Measurements from ENCODE around the gene ARHGAP26.

The ARHGAP26 gene

GRCh38 chr5:143143973-143144372 lies 373.8 kb downstream of the ARHGAP26 start:
- no peak for DNase-seq (ENCODE audit: low read depth)

- DNase-seq (ENCODE audit: low read depth), result no peak
These were observed 375.3 kb downstream of the ARHGAP26 start for GRCh38 chr5:143145243-143146160.

GRCh38 chr5:143146161-143146560 lies 376.0 kb downstream of the ARHGAP26 start:
- DNase-seq (ENCODE audit: low read depth), result no peak

- no peak for DNase-seq (ENCODE audit: low read depth)
These were observed 377.2 kb downstream of the ARHGAP26 start for GRCh38 chr5:143147383-143147782.

GRCh38 chr5:143147902-143148301 lies 377.7 kb downstream of the ARHGAP26 start:
- DNase-seq (ENCODE audit: low read depth), result no peak

GRCh38 chr5:143148771-143149170 lies 378.6 kb downstream of the ARHGAP26 start:
- DNase-seq (ENCODE audit: low read depth), result no peak

GRCh38 chr5:143149759-143150158 lies 379.6 kb downstream of the ARHGAP26 start:
- no peak for DNase-seq (ENCODE audit: low read depth)

- DNase-seq (ENCODE audit: low read depth), result no peak
These were observed 381.0 kb downstream of the ARHGAP26 start for GRCh38 chr5:143151056-143151700.

- no peak for DNase-seq (ENCODE audit: low read depth)
These were observed 382.3 kb downstream of the ARHGAP26 start for GRCh38 chr5:143152445-143152844.

- no peak for DNase-seq (ENCODE audit: low read depth)
These were observed 383.3 kb downstream of the ARHGAP26 start for GRCh38 chr5:143153332-143154119.

- no peak for DNase-seq (ENCODE audit: low read depth)
These were observed 384.6 kb downstream of the ARHGAP26 start for GRCh38 chr5:143154510-143155370.

GRCh38 chr5:143155455-143155854 lies 385.3 kb downstream of the ARHGAP26 start:
- no peak for DNase-seq (ENCODE audit: low read depth)

GRCh38 chr5:143156086-143156485 lies 385.9 kb downstream of the ARHGAP26 start:
- DNase-seq (ENCODE audit: low read depth), result no peak

- no peak for DNase-seq (ENCODE audit: low read depth)
These were observed 386.4 kb downstream of the ARHGAP26 start for GRCh38 chr5:143156572-143156971.

- no peak for DNase-seq (ENCODE audit: low read depth)
These were observed 388.9 kb downstream of the ARHGAP26 start for GRCh38 chr5:143159031-143159430.

- DNase-seq (ENCODE audit: low read depth), result no peak
These were observed 391.8 kb downstream of the ARHGAP26 start for GRCh38 chr5:143161885-143162540.

- no peak for DNase-seq (ENCODE audit: low read depth)
These were observed 392.6 kb downstream of the ARHGAP26 start for GRCh38 chr5:143162810-143163209.

GRCh38 chr5:143164557-143164956 lies 394.4 kb downstream of the ARHGAP26 start:
- DNase-seq (ENCODE audit: low read depth), result no peak

GRCh38 chr5:143165049-143165880 lies 395.1 kb downstream of the ARHGAP26 start:
- DNase-seq (ENCODE audit: low read depth), result no peak

GRCh38 chr5:143166090-143166489 lies 395.9 kb downstream of the ARHGAP26 start:
- DNase-seq (ENCODE audit: low read depth), result no peak
